Measurements from ENCODE around the gene MED26. TPM values are rescaled to one million over a fixed set of nuclear protein-coding genes. Genes with fewer than 3 reads are reported as not detected.

The MED26 gene
- total RNA-seq, 1 donor from 2014 or later: 3.5 TPM

DNA sequence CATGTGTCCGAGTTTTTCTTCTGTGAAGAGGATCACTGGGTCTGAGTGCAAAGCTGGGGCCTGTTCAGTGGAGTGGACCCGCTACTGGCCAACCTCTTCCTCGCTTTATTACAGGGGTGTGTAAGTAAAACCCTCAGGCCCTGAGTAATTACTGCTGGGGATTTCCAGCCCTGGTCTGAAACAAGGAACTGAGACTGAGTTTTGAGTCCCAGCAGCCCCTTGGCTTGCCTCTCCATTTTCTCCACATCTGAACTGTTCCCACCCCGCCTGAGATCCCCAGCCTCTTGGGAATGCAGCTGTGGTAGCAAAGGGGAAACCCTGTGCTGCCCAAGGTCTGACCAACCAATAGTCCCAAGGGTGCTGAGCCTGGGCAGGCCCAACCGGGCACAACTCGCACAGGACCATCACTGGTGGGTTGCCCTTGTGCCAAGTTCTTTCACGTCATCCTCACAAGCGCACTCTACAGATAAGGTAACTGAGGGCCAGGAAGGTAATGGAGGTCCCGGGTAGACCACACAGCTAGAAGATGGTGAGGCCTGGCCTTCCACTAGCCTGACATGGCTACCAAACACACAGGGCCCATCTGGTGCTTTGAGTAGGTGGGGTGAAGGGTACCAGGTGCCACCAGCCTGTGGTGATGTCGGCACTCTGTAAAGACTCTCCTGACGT is 42.1 kb downstream of the MED26 start:
- Histone ChIP-seq H3K36me3 (peaks cover 0 to 6% of the 10 kb centered on the region in 2 donors), H3K4me3 (no peak overlapping the region), H3K27ac (peak overlapping the region; percentile 31 to 74), H3K9me3 (no peaks in the 10 kb centered on the region), H3K4me1 (peaks cover 13 to 42% of the 10 kb centered on the region in 2 donors), H3K27me3 (no peaks in the 10 kb centered on the region)
- intact Hi-C loops (cut with DNase I): no loop called here
- TF ChIP-seq, protein P1, sequence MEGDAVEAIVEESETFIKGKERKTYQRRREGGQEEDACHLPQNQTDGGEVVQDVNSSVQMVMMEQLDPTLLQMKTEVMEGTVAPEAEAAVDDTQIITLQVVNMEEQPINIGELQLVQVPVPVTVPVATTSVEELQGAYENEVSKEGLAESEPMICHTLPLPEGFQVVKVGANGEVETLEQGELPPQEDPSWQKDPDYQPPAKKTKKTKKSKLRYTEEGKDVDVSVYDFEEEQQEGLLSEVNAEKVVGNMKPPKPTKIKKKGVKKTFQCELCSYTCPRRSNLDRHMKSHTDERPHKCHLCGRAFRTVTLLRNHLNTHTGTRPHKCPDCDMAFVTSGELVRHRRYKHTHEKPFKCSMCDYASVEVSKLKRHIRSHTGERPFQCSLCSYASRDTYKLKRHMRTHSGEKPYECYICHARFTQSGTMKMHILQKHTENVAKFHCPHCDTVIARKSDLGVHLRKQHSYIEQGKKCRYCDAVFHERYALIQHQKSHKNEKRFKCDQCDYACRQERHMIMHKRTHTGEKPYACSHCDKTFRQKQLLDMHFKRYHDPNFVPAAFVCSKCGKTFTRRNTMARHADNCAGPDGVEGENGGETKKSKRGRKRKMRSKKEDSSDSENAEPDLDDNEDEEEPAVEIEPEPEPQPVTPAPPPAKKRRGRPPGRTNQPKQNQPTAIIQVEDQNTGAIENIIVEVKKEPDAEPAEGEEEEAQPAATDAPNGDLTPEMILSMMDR (IDR thresholded peaks at IDR 0.05): no peak
- DNase-seq (ENCODE audit: low spot score in 2 of 2): no peak

DNA sequence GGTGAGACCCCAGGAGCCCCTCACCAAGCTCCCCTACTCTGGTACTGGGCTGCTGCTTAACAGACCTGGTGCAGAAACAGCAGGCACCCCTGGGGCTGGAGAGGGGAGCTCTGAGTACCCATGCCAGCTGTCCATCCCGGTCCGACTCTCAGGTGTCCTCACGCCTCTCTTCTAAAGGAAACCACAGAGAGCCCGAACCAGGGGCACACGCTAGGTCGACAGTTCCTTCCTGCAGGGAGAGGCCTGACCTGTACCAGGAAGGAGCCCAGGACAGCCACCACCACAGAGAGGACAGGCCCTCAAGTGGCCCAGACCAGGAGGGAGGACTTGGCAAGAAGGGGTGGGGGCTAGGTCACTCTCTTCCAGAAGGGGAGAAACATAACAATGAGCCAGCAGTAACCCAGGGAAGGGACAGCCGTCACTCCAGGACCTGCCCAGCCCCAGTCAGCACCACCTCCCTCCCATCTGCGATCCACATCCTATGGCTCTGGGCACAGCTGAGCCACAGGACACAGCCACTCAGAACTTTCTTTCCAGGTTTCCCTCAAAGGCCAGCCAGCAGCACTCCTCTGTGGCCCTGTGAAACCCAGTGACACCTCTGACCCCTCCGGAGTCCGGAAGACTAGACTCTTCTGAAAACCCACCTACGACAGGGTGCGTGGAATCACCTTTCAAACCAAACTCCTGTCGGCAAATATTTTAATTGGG is 42.8 kb downstream of the MED26 start:
- intact Hi-C loops (cut with DNase I): no loop called here
- H3K36me3 ChIP-seq: peaks cover 0 to 9% of the 10 kb centered on the region in 2 donors
- TF ChIP-seq, protein P1 (IDR thresholded peaks at IDR 0.05): no peak
- no peaks in the 10 kb centered on the region for H3K9me3 ChIP-seq
- H3K4me3 ChIP-seq: no peak overlapping the region
- H3K27me3 ChIP-seq: no peaks in the 10 kb centered on the region
- H3K4me1 ChIP-seq: peaks cover 13 to 42% of the 10 kb centered on the region in 2 donors
- H3K27ac ChIP-seq: peak overlapping the region; percentile 31 to 74
- DNase-seq (ENCODE audit: low spot score in 2 of 2): no peak

DNA sequence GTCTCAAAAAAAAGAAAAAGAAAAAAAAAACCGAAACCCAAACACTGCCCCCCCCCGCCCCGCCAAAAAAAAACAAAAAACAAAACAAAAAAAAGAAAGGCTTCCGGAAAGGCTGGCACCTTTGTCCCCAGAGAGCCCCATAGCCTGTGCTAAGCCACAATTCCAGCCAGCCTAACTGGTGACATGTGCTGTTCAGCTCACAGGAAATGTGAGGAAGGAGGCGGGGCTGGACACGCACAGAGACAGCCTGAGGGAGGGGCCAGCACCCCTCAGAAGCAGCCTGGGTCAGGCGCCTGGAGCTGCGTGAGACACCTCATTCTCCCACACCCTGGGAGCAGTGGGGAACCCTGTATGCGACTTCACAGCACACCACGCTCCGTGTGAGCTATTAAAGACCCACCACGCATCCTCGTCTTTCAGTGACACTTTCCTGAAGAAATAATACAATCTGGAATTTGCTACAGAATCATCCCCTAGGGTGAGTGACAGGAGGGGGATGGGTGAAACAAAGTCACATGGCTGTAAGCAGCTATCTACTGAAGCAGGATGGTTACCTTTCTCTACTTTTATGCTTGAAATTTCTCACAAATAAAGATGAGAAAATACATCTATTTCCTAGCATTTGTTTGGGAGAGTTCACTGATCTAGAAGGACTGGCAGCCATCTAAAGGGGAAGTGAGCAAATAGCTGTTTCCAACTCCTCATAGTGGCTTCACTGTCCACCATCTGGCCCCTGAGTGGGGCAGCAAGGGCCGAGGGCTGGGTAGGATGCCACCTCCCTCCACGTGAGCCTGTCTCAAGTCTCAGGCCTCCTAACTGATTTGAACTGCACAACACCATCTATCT is 43.5 kb downstream of the MED26 start:
- TF ChIP-seq, protein P1 (IDR thresholded peaks at IDR 0.05): no peak
- Histone ChIP-seq H3K27ac (peak overlapping the region; percentile 31 to 74), H3K4me1 (peaks cover 13 to 42% of the 10 kb centered on the region in 2 donors), H3K36me3 (peaks cover 0 to 9% of the 10 kb centered on the region in 2 donors), H3K4me3 (no peak overlapping the region), H3K27me3 (no peaks in the 10 kb centered on the region), H3K9me3 (no peaks in the 10 kb centered on the region)
- peak; percentile 77 to 92 for DNase-seq (ENCODE audit: low spot score in 2 of 2)
- intact Hi-C loops (cut with DNase I): no loop called here

DNA sequence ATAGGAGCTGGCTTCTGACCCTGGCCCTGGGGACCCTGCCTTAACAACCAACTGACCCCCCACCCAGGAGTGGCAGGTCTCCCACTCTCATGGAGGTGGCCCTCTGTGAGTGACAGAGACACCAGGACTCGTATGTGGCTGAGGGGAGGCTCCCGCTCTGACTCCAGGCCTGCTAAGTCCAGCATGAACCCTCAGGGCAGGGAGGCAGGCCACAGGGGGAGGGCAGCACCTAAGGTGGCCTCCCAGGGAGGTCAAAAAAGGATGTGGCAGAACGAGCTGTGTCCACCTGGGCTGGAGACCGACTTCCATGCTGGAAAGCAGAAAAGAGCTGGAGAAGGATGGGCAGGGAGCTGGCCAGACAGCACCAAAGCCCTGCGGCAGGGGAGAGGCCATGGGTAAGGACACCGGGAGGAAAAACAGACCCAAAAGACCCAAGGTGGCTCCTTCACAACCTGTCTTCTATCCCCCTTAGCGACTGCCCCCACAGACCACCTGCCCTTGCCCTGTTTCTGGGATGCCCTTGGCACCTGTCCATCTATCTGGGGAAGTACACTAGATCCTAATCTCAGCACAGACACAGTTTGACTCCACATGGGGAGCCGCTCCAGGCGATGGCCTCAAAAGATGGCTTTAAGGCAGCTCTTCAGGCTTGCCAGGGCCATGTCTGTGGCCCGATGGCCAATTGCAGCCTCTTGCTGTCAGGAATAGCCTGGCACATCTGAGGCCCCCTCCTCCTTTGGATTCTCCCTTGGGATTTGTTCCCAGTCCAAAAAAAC is 45.3 kb downstream of the MED26 start:
- peaks cover 5 to 26% of the 10 kb centered on the region in 2 donors for H3K36me3 ChIP-seq
- DNase-seq (ENCODE audit: low spot score in 2 of 2): no peak
- peaks cover 8 to 28% of the 10 kb centered on the region in 2 donors for H3K4me1 ChIP-seq
- intact Hi-C loops (cut with DNase I): no loop called here
- H3K27ac ChIP-seq: no peak overlapping the region
- no peak overlapping the region for H3K4me3 ChIP-seq
- no peaks in the 10 kb centered on the region for H3K9me3 ChIP-seq
- TF ChIP-seq, protein P1 (IDR thresholded peaks at IDR 0.05): no peak
- no peaks in the 10 kb centered on the region for H3K27me3 ChIP-seq

DNA sequence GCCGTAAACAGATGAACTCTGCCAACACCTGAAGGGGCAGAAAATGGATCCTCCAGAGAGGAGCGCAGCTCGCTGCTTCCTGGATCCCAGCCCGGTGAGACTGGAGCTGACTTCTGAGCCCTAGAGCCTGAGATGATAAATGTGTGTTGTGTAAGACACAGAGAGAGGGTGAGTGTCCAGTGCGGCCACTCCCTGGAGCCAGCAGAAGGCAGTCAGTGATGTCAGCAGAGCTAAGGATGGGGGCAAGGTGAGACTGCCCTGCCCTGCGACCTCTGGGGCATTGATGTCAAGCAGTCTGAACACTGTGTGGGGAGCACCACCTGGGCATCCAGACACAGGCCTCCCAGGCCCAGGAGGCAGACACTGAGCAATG is 46.0 kb downstream of the MED26 start:
- H3K27ac ChIP-seq: no peak overlapping the region
- no peak for DNase-seq (ENCODE audit: low spot score in 2 of 2)

More for the DNA sequence above, 46.0 kb downstream of the MED26 start:
- no peak overlapping the region for H3K4me3 ChIP-seq
- H3K27me3 ChIP-seq: no peaks in the 10 kb centered on the region
- TF ChIP-seq, protein P1 (IDR thresholded peaks at IDR 0.05): no peak
- H3K9me3 ChIP-seq: no peaks in the 10 kb centered on the region
- intact Hi-C loops (cut with DNase I): no loop called here
- peaks cover 8 to 21% of the 10 kb centered on the region in 2 donors for H3K4me1 ChIP-seq
- peaks cover 12 to 33% of the 10 kb centered on the region in 2 donors for H3K36me3 ChIP-seq

All from ascending aorta (tissue), 2 donors.